ENCODE data around the gene MMAB.

- TF ChIP-seq CTCF (IDR thresholded peaks at IDR 0.05) (no peak), POLR2A (IDR thresholded peaks at IDR 0.05; ENCODE audit: low read depth) (no peak), POLR2AphosphoS5 (IDR thresholded peaks at IDR 0.05) (no peak), EP300 (IDR thresholded peaks at IDR 0.05) (no peak)
These were observed 22.2 kb downstream of the MMAB start for GRCh38 chr12:109551108-109551507.

All from esophagus muscularis mucosa (tissue), 4 donors.